ENCODE data around the gene ALOX5AP. TPM values are rescaled to one million over a fixed set of nuclear protein-coding genes. Genes with fewer than 3 reads are reported as not detected.

Gene ALOX5AP
- total RNA-seq, 3 donors from 2014 or later, result 5.7 to 8.4 (median 7.1) TPM

Other genes starting within 250 kb of the ALOX5AP start
- gene USPL1, start 117.6 kb upstream of the ALOX5AP start, total RNA-seq, result 10 to 100 TPM; 12.9 to 13.7 (median 13.3) TPM
- not detected for gene MEDAG, start 170.7 kb downstream of the ALOX5AP start, total RNA-seq
- gene TEX26, start 197.1 kb downstream of the ALOX5AP start, total RNA-seq, result not detected